NCI-H146 treated with DMSO at 0.1 percent for 48 hours (cell line): ENCODE data around the gene APPL2.
"Not testable (repeated sequence)": the region's sequence is repeated elsewhere in the genome, so short reads cannot be mapped to it uniquely, and the experiment has no call there.

ENCODE experiments used
- DNase-seq: peaks from one replicate; lab custom pipeline; 2025; ENCODE audit not compliant: unreplicated experiment; lab: John Stamatoyannopoulos, UW

The APPL2 gene

GRCh38 chr12:105194947-105195346 is 41.0 kb downstream of the APPL2 start:
- no peak for DNase-seq

GRCh38 chr12:105192624-105193225 is 43.2 kb downstream of the APPL2 start:
- no peak for DNase-seq

- DNase-seq: no peak
These were observed 45.4 kb downstream of the APPL2 start for GRCh38 chr12:105190530-105190929.

DNA sequence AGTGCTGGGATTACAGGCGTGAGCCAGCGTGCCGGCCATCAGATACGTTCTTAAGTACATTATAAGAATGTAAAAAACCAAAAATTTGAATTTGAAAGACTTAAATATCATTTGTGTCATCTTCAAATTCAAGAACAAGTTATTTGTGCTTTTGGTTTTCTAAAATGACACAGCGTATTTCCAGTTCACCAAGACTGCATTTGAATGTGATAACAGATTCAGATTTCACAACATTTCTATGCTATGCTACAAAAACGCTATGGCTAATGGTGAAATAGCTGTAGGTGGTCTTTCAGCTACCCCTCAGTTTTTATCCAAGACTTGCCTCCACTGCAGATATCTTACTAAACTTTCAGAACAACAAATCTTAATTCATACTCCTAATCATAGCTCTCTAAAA is 46.7 kb downstream of the APPL2 start:
- no peak for DNase-seq

DNA sequence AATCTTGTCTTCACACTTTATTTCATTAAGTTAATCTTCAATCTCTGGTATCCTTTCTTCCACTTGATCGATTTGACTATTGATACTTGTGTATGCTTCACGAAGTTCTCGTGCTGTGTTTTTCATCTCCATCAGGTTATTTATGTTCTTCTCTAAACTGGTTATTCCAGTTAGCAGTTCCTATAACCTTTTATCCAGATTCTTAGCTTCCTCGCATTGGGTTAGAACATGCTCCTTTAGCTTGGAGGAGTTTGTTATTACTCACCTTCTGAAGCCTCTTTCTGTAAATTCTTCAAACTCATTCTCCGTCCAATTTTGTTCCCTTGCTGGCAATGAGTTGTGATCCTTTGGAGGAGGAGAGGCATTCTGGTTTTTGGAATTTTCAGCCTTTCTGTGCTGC is 52.0 kb downstream of the APPL2 start:
- DNase-seq: not testable (repeated sequence)

- DNase-seq: not testable (repeated sequence)
These were observed 52.6 kb downstream of the APPL2 start for GRCh38 chr12:105183406-105183805.

GRCh38 chr12:105179114-105179513 is 56.9 kb downstream of the APPL2 start:
- not testable (repeated sequence) for DNase-seq

DNA sequence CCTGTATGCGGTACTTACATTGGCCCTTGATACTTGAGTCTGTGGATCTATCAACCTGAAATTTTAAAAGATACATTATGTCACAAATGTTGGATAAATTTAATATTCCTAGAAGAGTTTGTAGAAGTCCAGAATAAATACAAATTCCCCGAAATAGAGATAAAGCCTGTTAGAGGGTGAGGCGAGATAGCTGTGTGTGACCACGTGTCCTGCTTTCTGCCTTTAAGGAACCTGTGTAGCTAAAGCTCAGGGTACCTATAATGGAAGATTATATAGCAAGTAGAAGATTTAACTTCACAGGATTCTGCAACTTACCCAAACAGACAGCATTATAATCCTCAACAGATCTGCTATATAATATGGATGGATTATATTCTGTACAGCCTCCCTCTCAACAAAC is 58.8 kb downstream of the APPL2 start:
- no peak for DNase-seq

DNA sequence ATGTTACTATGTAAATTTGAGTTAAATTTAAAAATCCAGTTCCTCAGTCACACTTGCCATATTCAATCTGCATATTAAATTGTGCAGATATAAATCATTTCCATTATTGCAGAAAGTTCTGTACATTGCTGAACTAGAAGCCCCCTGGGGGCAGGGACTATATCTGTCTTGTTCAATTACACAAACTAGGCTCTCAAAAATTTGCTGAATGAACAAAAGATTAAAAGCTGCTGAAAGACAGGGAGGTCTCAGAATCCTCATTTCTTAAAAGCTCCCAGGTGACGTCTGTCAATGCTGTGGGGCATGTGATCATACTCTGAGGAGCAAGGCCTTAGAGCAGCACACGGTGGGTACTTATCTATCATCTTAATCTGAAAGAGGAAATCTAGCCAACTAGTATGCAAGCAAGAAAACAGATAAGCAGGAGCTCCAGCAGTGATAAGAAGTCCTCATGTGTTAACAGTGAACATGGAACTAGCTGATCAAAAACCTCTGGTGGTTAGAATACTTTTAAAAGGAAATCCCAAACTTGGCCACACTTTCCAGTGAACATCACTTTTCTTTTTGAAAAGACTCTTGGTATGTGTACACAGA is 60.5 kb downstream of the APPL2 start:
- DNase-seq: no peak

DNA sequence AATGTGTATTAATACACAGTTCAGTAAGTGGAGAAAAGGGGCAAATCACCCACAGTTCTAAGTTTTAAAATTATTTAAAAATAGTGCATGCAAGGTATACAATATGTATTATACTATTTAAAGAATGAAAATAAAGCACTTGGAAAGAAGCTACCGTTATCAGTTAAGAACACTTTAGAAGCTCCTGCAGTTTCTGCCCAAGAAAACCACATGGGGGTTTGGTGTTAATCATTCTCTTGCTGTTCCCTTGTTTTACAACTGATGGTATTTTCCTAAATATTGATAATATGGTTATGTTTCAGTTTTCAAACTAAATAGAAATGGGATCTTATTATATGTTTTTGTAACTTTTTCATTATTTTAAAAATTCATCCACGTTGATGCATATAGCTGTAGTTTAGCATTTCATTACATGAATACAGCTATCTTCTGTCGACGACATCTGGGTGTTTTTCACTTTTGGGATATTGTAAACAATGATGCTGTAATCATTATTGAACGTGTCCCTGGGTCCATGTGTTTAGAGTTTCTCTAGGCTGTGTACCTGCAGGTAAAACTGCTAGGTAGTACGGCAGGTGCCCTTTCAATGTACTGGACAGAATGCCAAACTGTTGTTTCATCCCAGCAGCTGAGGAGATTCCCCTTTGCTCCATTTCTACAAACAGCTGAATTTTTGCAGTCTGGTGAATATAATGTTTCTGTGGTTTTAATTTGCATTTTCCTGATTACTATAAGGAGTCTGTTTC is 64.1 kb downstream of the APPL2 start:
- no peak for DNase-seq

DNA sequence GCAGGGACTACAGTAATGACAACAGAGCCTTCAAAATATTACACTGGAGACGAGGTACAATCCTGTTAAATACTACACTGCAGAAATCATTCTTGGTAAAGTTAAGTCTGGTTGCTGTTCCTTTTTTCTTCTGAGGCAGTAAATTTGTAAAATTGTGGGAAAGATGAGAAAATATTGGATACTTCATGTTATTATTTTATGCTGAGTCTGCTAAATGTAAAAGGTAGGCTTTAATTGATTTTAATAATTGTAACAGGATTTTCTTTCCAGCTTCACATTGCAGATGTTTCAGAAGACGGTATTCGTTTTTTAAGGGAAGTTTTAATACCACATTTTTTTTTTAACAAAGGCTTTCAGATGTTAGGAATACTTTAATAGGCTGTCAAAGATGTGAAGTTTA is 65.8 kb downstream of the APPL2 start:
- DNase-seq: no peak

- DNase-seq: no peak
These were observed 68.0 kb downstream of the APPL2 start for GRCh38 chr12:105168006-105168405.

- DNase-seq: no peak
These were observed 68.6 kb downstream of the APPL2 start for GRCh38 chr12:105167346-105167745.

GRCh38 chr12:105166736-105167135 is 69.2 kb downstream of the APPL2 start:
- no peak for DNase-seq

GRCh38 chr12:105164068-105164467 is 71.9 kb downstream of the APPL2 start:
- DNase-seq: no peak

DNA sequence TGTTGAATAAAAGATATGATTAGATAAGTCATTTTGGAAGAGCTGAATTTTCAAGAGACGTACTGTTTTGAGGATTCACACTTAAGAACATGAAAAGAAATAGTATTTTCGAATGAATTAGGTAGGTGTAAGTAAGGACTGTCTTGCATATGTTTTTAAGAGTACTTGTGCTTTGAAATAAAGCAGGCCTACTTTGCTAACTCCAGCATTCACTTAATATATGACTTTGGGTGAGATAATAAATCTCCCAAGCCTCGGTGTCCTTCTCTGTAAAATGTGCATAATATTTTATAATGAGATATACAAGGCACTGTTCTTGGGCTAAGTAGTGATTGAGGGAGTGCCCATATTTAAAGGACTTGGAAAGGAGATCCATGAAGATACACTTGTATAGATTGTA is 73.8 kb downstream of the APPL2 start:
- DNase-seq: no peak

GRCh38 chr12:105158876-105159275 is 77.1 kb downstream of the APPL2 start:
- DNase-seq: no peak

DNA sequence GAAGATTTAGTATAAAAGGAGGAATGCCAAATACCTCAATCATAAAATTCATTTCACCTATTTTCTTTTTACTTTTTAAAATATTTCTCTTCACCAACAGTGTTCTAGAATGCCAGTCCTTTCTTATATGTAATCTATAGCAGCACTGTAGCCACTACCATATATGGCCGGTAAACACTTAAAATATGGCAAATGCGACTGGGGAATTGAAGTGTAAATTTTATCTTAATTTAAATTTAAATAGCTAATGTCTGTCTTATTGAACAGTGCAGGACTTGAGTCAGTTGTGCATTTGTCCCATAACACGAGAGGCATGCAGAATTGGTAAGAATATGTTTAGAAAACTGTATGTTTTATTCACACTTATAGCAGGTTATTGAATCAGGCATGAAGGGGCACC is 78.4 kb downstream of the APPL2 start:
- no peak for DNase-seq

DNA sequence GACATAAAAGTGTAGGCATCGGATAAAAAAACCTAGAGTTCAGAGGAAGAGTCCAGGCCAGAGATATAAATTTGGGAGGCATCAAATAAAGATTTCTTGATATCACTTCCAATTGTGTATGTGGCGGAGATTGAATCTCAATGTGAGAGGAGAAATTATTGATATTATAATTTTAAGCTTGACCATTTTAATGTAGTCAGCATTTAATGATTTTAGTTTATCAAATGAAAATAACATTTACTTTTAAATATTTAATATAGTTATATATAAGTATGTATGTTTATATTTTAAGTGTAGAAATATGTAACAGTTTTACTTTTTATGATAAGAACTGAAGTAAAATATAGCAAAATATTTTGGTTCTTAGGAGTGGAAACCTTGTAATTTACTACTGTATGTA is 79.7 kb downstream of the APPL2 start:
- no peak for DNase-seq

- no peak for DNase-seq
These were observed 93.7 kb downstream of the APPL2 start for GRCh38 chr12:105142259-105142658.

DNA sequence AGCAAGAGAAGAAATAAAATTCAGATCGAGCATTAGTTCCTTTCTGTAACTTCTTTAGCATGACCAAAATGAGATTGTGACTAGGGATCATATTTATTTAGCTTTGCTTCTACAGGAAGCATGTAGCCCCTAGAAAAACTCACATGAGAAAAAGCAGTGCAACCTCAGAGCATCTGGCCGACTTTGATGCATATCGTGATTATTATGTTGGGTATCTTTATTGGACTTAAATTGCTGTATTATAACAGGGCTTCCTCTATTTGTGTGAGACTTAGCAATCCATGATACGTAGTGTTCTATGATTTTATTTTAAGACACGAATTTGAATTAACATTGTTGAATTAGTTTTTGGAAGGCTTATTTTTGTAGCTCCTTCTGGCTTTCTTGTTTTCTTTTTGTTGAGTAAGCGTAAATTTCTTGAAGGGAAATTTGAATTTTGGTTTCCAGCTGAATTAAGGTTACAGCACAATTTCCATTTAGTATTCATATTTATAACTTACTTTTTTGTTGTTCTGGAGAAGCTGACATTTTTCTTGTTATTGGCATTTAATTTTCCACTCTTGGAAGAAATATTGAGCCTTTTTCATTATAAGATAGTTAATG is 94.6 kb downstream of the APPL2 start:
- no peak for DNase-seq

GRCh38 chr12:105138248-105138647 is 97.7 kb downstream of the APPL2 start:
- no peak for DNase-seq
